Effector CD8-positive, alpha-beta T cell (primary cell): ENCODE data around the gene OTULIN.

ENCODE experiments used
- DNase-seq: peaks from one replicate; lab custom pipeline; 2025; lab: John Stamatoyannopoulos, UW

The OTULIN gene

DNA sequence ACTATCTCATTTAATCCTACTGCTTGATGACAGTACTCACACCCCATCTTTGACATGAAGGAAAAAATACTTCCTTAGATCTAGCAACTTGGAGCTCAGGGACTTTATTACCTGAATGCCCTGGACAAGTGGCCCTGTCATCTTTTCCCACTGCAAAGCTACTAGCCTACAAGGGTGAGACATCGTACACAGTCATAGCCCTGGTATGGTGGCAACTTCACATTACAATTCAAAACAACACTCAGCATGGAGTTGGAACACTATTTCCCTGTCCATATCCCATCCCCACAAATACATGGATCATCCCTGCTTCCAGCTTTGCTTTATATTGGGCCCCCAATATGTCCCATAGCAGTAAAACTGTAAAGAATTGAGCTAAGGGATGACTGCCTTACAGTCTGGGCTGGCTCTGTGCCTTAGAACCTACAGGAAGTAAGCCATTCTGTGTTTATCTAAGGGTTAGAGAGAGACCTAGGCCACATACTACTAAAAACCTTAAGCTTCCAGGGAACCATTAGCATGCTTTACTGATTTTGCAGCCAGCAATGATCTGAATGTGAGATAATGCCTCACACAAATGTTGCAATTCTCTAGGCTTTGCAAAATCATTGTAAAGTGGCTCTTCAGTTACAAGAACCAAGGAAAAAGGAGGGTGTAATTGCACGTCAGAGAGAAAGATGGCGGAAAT is 55.9 kb downstream of the OTULIN start:
- DNase-seq: no peak

DNA sequence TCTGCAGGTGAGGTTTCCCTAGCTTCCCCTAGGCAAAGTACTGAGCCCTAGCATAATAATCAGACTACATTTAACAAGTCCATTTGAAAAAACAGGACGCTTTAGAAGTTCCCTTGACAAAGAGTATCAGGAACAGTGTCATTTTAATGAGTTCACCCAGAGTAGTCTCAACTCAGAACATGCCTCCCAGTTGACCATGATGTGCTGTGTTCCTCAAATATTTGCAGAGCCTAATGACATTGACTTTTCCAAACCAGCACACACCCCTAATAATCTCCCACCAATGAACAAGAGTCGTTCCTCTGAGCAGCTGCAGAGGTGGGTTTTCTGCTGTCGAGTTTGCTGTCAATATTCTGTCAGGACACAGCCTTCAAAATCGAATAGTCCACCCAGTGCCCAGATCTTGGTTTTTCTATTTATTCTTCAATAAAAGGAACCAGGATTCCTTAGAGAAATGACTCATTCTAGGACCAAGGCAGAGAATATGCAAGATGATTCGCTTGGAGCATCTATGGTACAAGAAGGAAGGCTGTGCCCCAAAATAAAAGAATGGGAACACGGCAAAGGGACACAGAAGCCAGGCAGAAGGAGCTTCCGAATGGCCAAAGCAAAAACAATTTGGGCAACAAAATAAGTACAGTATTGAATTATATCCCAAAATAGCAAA is 57.6 kb downstream of the OTULIN start:
- DNase-seq: no peak

DNA sequence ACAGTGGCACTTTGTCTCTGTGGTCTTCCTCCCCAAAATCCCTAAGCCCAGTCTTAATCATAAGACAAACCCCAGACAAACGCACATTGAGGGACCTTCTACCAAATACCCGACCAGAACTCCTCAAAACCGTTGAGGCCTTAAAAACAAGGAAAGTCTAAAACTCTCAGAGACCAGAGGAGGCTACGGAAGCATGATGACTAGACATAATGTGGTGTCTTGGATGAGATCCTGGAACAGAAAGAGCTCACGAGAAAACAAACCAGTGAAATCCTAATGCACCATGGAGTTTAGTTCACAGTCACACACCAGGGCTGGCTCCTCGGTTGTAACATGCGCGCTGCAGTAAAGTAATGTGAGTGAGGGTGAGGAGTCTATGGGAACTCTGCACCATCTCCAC is 58.4 kb downstream of the OTULIN start:
- DNase-seq: no peak

DNA sequence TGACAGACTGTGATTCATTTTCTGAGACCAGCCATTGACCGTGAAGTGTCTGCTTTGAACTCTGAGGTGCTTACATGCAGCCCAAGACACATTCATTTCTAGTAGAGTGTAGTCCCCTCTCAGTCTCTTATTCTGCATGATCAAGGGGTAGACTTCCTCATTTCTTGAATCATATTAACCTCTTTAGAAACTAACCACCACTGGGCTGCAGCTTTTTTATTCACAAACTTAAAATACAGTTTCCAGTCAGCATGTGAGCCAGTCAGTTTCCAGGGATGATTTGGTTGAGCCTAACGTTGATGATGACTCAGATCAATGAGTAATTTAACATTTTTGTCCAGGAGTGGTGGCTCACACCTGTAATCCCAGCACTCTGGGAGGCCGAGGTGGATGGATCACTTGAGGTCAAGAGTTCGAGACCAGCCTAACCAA is 59.2 kb downstream of the OTULIN start:
- no peak for DNase-seq

DNA sequence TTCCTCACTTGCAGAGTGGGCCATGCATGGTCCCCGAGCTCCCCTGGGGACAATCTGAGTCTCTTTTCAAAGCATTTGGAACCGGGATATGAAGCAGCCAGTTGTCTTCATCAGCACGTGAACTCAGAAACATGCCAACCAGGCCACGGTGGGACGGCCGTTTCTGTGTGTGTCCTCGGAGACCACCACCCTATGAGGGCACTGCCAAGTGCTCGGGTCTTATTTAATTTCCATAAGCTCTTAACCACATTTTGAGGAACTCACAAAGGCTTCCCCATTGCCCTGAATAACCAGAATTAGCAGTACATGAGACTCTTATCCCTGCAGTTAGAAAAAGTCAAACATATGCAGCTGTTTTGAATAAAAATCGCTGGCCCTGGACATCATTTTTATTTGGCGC is 60.1 kb downstream of the OTULIN start:
- DNase-seq: no peak

DNA sequence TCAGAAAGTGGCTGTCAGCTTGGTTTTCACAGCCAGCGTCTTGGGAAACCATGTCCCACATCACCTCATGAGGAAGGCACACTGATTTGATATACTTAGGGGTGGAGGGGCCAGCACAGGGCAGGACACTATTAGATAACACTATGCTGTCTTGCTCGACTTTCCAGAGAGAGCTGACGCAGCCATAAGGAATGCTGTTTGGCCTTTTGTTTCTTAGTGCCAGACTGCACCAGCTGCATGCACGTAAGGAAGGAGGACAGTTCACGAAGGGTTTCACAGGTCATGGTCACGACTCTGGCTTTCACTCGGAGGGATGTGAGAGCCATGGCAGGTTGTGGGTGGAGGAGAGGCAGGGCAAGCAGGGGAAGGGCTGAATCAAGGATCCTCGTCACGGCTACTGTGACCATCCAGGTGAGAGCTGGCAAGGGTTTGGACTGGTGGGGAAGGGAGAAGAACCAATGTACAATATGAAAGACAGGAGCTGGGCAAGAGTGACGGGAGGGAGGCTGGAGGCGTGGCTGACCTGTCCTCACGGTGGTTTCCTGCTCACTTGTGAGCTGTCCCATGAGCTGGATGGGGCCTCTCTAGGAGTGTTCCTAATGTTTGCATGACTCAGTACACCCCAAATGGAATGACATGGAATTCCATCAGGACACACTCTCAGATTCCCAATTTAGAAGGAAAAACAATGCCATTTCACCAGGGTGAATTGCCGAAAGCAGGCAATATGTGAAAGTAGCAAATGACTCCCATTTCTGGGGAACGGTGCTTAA is 61.7 kb downstream of the OTULIN start:
- DNase-seq: no peak

DNA sequence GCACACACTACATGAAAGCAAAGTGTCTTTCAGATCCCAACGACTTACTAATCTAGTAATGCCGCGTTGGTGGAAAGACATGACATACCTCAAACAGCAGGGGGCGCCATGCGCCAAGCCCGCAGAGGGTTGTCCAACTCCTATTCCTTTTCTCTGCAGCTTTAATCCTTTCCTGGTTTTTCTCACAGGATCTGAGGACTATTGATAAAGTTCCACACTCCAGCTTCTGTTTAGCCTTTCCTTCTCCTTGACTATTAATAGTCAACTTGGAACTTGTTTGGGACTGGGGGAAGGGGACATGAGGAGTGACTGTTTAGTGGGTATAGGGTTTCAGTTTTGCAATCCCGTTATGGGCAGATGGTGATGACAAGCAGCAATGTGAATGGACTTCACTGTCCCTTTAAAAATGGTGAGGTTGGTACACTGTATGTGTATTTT is 62.9 kb downstream of the OTULIN start:
- peak; percentile 56 for DNase-seq

DNA sequence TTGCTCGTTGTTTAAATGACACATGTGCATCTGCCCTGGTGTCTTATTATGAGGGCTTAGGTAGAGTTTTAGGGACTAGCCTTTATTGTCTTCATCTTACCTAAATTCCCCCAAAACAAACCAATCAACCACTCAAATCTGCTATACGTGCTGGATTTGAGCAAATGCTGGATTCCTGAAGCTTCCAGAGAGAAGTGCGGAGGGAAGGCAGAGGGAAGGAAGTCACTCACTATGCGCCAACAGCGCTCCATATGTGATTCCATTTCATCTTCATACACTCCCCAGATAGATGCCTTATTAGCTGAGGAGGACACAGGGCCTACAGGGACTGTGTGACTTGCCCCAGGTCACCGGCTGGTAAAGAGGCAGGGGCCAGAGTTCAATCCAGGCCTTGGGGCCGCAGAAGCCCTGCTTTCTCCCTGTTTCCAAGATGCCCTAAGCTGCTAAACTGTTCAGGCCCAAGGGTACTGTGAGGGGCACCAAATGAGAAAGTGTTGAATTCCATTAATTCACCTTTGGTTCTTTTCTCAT is 63.5 kb downstream of the OTULIN start:
- no peak for DNase-seq

DNA sequence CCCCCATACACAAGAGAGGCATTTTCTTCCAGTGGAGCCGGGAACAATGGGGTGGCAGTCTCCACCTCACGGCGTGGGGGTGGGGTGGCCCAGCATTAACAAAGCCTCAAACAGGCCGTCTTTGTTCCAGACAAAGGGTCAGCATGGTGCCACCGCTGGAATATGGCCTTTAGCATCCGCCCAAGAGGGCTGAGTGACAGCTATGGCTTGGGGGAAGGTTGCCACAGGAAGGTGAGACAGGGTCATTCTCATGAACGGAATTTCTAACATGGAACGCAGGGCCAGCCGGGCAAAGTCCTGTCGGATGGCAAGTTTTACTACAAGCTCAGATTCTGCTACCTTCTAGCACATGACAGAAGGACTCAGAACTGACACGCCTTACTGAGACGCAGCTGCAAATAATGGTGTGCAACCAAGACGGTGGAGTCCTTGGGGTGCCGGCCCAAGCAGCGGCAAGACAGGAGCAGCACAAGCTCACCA is 64.0 kb downstream of the OTULIN start:
- no peak for DNase-seq

DNA sequence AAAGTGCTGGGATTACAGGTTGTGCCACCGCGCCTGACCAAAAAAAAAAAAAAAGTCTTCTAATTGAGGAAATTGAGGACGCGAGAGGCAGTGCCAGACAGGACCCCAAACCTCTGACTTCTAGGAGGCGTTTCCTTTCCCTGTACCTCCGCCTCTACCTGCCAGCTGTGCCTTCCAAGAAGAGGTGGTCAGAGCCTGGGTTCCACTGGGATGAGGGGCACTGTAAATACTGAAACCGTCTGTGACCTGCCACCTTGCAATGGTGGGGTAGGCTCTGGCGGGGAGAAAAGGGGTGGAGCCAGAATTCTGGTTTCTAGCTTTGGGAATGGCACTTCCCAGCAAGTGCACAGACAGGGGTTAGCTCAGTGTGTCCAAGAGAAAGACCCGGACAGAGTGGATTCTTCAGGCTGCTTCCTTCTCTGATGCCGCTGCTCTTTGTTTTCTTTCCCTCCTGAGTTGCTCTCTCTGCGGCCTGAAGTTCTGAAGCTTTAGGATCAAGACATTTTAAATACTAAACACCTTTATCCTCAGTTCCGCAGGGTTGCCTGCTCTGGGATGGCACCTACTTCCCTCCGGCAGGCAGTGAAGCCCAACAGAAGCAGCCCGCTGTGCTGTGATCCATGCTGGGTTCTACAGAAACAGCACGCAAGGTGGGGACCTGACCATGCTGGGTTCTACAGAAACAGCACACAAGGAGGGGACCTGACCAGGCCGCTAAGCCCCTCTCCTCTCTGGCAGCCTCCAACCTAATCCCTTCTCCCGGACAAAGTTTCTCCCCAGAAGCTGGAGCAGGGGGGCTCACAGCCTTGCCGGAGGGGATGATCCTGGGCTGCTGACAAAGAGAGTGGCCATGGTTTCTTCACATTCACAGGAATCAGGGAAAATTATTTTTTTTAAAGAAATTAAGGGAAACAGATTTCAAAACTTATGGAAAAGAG is 65.2 kb downstream of the OTULIN start:
- DNase-seq: no peak

DNA sequence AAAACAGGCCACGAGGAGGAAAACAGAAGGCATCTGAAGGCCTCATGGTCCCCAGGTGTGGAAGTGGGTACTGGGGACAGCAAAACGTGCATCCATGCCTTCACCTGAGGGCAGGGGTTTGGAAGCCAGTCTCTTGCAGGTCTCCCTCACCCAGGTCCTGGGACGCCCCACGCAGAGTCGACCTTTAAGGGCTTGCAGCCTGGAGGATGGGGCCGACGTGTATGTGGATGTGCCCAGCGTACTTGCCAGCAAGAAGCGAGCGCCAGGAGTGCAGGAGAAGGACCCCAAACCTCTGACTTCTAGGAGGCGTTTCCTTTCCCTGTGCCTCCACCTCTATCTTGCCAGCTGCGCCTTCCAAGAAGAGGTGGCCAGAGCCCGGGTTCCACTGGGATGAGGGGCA is 65.9 kb downstream of the OTULIN start:
- DNase-seq: no peak

DNA sequence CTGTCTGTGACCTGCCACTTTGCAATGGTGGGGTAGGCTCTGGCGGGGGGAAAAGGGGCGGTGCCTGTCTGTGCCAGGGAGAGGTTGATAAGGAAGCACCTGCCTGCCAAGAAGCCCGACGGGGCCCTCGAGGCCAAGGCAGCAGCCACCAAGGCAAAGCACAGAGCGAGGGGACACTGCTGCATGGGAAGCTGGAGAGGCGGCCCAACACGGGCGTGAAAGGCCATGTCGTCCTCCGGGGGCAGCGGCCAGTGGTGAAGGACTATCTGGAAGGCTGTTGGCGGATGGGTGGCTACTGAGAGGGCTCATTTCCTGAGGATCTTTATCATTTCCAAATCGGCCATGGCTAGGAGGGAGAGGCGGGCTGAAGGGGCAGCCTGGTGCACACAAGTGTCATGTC is 66.4 kb downstream of the OTULIN start:
- no peak for DNase-seq

DNA sequence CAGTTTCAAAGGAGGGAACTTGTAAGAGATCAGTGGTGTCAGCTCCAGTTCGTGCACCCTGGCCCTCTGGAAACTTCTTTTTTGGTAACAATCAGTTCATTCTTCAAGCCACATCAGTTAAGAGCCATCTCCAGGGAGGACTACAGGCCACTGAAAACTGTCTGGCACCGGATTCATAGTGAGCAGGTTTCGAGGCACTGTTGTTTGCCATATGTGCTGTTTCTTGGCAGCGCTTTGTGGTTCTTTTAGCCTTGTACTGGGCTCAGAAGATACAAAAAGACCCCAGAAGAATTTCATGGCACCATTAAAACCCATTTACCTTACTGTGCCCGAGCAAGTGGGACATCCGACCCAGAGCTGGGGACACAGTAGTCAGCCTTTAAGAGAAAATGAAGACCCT is 68.5 kb downstream of the OTULIN start:
- DNase-seq: no peak

DNA sequence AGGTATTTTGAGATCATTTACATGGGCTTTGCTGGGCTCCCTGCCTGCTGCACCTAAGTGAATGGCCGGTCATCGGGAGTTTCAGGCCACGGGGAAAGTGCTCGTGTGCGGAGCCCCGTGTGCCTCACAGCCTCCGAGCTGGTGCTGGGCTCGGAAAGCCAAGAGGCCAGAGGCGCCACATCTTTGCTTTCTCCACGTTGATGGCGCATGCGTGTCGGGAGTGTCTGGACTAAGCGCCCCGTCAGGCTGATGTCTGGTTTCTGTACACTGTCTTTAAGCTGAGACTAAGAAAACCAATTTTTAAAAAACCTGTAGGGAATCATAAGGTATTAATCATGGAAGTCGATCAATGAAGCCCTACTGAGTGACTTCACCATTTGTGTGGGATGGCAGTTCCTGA is 69.1 kb downstream of the OTULIN start:
- no peak for DNase-seq

DNA sequence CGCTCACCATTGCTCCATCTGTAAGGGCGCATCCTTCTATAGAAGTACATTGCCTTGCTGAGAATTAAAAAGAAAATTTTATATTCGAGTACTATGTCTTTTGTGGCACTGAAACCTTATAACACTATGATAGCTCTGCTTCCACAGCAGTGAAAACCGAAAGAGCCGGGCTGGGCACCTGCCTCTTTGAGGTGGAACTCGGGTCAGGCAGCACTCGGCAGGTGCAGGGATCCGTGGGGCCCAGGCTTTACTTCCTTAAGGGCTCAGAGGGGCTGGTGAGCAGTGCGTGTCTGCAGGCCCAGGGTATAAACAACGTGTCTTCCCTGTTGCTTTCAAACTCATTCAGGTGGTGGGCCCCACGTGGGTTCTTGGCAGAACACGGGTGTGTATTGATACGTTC is 69.9 kb downstream of the OTULIN start:
- DNase-seq: no peak

DNA sequence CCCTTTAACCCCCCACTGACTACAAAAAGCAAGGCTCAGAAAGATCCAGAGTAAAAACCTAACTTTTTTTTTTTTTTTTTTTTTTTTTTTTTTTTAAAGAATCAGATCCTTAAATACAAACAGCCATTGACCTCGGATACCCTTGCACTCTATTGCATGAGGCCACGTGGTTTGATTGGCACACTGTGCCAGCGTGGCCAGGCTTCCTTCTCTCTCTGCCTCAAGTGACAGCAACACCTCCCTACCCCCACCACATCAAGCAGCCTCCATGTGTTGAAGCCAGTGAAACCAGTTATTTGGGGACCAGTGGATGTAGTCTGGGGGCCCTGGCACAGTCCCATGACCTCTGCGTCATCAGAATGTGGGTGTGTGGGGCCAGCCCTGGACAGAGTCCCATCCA is 71.4 kb downstream of the OTULIN start:
- no peak for DNase-seq

DNA sequence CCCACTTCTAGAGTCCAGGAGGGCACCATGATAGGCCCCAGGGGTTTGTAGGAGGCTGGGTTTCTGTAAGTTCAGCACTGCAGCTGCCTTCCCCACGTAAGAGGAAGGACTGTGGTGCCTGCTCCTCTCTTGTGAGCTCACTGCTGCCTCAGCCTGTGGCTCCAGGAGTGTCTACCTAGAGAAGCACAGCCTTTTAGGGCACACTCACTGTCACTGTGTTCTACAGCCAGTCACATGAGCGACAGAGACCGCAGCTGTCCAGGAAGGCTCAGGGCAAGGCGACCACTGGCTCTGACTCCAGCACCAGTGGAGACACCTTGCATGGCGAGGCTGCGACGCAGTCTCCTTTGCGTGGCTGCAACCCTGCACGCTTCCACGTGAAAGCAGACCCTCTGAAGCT is 72.8 kb downstream of the OTULIN start:
- no peak for DNase-seq

DNA sequence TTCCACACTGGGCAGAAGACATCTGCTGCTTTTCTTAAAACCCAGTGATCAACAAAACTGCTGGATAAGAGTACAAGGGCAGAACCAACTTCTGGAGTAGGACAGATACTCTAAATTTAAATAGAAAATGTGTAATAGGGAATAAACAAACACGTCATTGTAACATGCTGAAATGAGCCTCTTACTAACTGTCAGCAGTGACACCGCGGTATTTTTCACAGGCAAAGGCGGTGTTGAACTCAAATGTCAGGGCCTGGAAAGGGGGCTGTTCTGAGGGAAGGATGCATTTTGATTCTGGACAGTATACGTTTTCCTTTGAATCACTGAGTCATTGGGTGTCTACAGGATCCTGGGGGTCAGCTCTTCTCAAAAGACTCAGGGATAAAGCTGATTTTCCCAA is 73.5 kb downstream of the OTULIN start:
- no peak for DNase-seq

DNA sequence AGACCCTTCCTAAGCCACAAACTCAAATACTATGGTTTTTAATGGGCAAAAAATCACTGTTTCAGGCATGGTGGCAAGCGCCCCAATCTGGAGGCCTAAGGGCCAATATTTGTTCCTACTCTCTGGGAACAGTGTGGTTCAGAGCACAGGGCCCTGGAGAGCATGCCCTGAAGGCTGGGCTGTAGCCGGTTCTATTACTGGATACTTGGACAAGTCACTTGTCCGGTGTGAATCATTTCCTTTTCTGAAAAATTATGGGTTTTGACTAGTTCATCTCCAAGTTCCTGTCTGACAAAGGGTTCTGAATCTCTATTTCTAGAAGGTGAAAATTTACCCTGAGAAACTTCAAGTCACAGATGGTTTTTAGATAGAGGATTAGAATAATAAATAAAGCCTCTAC is 75.0 kb downstream of the OTULIN start:
- DNase-seq: no peak

DNA sequence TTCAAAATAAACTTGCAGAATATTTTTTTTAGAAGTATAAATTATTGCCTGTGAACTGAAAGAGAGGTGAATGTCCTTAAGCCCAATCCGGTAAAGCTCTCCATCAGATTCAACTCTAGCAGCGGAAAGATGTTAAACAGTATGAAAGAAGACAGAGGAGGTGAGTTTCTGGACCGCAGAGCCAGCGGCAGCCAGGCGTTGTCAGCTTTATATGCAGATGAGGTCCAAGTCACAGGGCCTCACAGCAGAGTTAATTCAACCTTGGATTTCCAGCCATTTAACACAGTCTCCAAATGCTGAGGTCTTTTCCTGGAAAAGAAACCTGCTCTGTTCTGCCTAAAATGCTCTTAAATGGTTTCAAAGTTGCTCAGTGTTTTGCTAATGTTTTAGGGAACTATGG is 75.5 kb downstream of the OTULIN start:
- DNase-seq: no peak

DNA sequence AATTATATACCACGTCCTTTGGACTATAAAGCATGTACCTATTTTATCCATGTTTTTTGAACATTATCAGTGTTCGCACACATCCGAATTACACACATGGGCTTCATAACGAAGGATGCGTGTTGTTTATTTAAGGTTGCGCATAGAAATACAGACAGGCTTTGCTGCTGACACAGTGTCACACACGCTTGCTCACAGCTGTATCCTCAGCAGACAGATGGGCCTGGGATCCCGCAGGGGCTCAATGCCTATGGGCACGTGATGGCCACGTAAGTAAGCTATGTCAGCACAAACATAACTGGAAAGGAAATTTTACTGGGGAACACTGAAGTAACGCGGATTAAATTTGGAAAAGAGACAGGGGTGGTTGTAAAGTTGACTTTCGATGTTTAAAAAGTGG is 76.6 kb downstream of the OTULIN start:
- DNase-seq: no peak
